ENCODE data around the gene GPBP1L1. TPM values are rescaled to one million over a fixed set of nuclear protein-coding genes. Genes with fewer than 3 reads are reported as not detected.

The GPBP1L1 gene
- total and polyA plus RNA-seq, 9 of the 15 experiments (the other 6 are each of a cell fraction or from before 2014, with no cell fraction given) = 86.0 to 216 (median 138) TPM

DNA sequence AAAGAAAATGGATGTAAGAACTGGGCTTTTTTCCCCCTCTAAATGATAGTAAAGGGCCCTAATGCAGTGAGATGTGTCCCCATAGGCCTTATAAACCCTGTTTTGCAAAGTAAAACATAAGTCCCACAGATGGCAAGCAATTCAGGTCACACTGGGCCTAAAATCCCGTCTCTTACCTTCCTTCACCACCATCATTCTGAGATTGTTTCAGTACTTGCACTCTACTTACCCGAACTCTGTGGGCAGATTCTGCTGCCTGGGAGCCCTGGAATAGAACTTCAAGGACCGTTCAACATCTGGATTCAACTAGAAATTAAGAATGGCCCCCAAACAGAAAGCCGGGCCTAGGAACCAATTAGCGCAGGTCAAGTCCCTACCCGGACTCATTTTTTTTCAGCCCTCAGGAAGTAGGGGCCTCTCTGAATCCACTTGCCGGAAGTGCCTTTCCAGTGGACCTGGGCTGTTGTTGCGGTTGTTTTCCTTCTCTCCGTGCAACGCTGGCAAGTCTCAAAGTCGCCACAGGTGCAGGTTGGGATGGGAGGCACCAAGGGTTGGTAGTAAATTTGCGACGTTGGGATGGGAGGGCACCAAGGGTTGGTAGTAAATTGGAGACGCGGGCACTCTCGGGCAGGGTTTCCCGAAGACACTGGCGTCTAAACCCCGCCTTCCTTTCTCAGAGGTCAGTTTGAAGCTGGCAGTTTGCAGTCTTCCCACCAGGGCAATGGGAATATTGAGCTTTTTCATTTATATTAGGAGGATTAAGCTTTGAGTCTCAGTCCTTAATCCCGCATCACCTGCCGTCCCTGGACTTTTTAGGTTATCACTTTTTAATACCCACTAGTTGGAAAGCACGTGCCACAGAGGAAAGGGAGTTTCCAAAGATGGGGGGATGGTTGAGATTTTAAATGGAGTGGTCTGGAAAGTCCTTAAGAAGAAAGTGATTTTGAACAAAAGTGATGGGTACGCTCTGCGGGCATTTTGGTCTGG is 1.7 kb upstream of the GPBP1L1 start, which contains the start of gene TMEM69 (continued):
- TF ChIP-seq ATF2 (CRISPR knock-in tag; IDR thresholded peaks at IDR 0.05) (no peak), FOXA3 (CRISPR knock-in tag; conservative IDR thresholded peaks at IDR 0.05 in 1 of 2, IDR thresholded peaks at IDR 0.05 in 1 of 2) (no peak), E4F1 (CRISPR knock-in tag; IDR thresholded peaks at IDR 0.05; ENCODE audit: borderline replicate concordance) (no peak), POLR3A (IDR thresholded peaks at IDR 0.05; ENCODE audit: borderline replicate concordance, extremely low read depth, insufficient read depth, insufficient read length) (no peak), LEF1 (IDR thresholded peaks at IDR 0.05) (peak; percentile 26; the same call in 1 of the 2 replicates), PHF8 (IDR thresholded peaks at IDR 0.05; ENCODE audit: borderline replicate concordance, low read length) (peak; percentile 73; the same call in 1 of the 2 replicates), BCL6 (CRISPR knock-in tag; IDR thresholded peaks at IDR 0.05) (no peak), ASH1L (IDR thresholded peaks at IDR 0.05; ENCODE audit: borderline replicate concordance, low read depth, partially characterized antibody) (no peak), ZNF165 (CRISPR knock-in tag; IDR thresholded peaks at IDR 0.05; ENCODE audit: borderline replicate concordance) (0 out of 2 replicates have a peak, but pooled peaks have one; percentile 31)
- TF ChIP-seq, protein P1, sequence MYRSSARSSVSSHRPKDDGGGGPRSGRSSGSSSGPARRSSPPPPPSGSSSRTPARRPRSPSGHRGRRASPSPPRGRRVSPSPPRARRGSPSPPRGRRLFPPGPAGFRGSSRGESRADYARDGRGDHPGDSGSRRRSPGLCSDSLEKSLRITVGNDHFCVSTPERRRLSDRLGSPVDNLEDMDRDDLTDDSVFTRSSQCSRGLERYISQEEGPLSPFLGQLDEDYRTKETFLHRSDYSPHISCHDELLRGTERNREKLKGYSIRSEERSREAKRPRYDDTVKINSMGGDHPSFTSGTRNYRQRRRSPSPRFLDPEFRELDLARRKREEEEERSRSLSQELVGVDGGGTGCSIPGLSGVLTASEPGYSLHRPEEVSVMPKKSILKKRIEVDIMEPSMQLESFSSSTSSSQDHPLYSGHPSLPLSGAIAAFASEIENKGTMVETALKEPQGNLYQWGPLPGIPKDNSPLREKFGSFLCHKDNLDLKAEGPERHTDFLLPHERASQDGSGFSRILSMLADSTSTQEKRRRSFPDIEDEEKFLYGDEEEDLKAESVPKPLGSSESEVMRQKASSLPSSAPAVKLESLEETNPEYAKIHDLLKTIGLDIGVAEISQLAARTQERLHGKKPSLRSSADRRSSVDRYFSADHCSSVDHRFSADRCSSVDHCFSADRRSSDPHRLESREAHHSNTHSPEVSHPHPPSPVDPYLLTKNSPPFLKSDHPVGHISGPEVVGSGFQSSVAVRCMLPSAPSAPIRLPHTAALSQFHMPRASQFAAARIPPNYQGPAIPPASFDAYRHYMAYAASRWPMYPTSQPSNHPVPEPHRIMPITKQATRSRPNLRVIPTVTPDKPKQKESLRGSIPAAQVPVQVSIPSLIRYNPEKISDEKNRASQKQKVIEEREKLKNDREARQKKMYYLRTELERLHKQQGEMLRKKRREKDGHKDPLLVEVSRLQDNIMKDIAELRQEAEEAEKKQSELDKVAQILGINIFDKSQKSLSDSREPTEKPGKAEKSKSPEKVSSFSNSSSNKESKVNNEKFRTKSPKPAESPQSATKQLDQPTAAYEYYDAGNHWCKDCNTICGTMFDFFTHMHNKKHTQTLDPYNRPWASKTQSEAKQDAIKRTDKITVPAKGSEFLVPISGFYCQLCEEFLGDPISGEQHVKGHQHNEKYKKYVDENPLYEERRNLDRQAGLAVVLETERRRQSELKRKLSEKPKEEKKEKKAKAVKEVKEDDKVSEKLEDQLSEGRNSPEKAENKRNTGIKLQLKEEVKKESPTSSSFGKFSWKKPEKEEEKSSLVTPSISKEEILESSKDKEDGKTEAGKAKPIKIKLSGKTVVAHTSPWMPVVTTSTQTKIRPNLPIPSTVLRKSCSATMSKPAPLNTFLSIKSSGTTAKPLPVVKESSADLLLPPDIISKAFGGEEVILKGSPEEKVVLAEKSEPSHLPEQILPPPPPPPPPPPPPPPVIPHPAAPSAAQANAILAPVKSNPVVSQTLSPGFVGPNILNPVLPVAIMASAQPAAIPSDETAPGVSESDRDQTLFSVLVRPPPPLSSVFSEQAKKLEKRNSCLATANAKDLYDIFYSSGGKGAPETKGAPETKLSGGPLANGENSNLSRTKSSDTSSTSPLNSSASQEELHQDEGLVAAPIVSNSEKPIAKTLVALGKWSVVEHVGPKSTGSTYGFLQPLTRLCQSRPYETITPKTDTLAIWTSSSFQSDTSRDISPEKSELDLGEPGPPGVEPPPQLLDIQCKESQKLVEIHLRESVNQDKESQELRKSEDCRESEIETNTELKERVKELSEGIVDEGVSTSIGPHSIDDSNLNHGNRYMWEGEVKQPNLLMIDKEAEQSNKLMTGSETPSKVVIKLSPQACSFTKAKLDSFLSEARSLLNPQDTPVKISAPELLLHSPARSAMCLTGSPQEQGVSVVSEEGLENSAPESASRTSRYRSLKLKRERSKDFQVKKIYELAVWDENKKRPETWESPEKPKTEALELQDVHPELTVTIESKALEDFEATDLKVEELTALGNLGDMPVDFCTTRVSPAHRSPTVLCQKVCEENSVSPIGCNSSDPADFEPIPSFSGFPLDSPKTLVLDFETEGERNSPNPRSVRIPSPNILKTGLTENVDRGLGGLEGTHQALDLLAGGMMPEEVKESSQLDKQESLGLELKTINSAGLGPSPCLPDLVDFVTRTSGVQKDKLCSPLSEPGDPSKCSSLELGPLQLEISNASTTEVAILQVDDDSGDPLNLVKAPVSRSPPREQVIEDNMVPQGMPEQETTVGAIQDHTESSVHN (IDR thresholded peaks at IDR 0.05; ENCODE audit: borderline replicate concordance in 1 of 2, low read depth in 1 of 2) = peak in 1 of 2 experiments; percentile 46; a peak in 1 of 4 replicates

Data from K562 (cell line).